PFSK-1 (cell line): ENCODE results near the gene MEI1.

ENCODE experiments used
- FOXP2 ChIP-seq: optimal IDR thresholded peaks from 2 replicates; pipeline ENCODE3; 2011; ENCODE audit warnings: borderline replicate concordance, control low read depth, inconsistent platforms; ENCODE audit not compliant: insufficient read depth; ENCODE audit errors: extremely low read length, extremely low read depth
- POLR2AphosphoS5 ChIP-seq: IDR thresholded peaks from 2 replicates; pipeline ENCODE4 v1.6.1; 2012; ENCODE audit warnings: low read depth, mild to moderate bottlenecking, control low read depth, low read length, moderate library complexity
- REST ChIP-seq, 2 experiments: IDR thresholded peaks; 2 replicates each; pipeline versions ENCODE4 v1.6.1 to v1.8.0; 2011 to 2012; ENCODE audit warnings: low read depth in 2 of 2, low read length in 2 of 2, control low read depth in 1 of 2, inconsistent platforms in 1 of 2, mild to moderate bottlenecking in 1 of 2, moderate library complexity in 1 of 2; ENCODE audit not compliant: insufficient read depth in 1 of 2
- SIN3A ChIP-seq: IDR thresholded peaks from 2 replicates; pipeline ENCODE4 v1.6.1; 2012; ENCODE audit warnings: mild to moderate bottlenecking, low read length, moderate library complexity, borderline replicate concordance; ENCODE audit not compliant: insufficient read depth
- TAF1 ChIP-seq: IDR thresholded peaks from 2 replicates; pipeline ENCODE4 v1.6.1; 2012; ENCODE audit warnings: low read length, control low read depth, borderline replicate concordance; ENCODE audit not compliant: insufficient read depth

- TF ChIP-seq POLR2AphosphoS5 (no peak), SIN3A (no peak), REST (IDR thresholded peaks at IDR 0.05; ENCODE audit: insufficient read depth in 1 of 2, low read depth in 2 of 2, low read length in 2 of 2) (no peak), TAF1 (no peak), FOXP2 (no peak)
These were observed 54.7 kb downstream of the MEI1 start for GRCh38 chr22:41753984-41754383.
